GM19023 (cell line): ENCODE measurements around the gene SEPTIN10.
A peak's percentile ranks its signal among the peaks of the same experiment; 100 is the strongest.

Experiments used
- ATAC-seq: cut with Tn5 transposase; IDR thresholded peaks from one replicate; pipeline ENCODE4 v1.9.1; 2021; ENCODE audit warnings: mild to moderate bottlenecking, moderate library complexity; ENCODE audit not compliant: unreplicated experiment

The SEPTIN10 gene

DNA sequence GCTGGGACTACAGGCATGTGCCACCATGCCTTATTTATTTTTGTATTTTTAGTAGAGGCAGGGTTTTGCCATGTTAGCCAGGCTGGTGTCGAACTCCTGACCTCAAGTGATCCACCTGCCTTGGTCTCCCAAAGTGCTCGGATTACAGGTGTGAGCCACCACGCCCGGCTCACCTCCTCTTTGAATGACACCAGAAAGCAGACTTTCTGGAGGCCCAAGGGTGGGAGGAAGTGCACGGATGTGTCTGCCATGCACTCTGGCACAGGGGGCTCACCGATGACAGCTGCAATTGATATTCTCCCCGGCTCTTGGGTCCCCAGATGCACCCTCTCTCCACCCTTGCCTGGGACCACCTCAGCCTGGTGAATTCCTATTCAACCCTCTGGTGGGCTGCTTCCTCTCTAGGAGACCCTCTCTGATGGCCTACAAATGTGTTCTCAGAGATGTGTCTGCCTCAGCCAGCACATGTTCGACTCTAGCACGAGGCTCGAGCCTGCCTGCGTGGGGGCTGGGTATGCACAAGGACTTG is 87.3 kb downstream of the SEPTIN10 start:
- ATAC-seq, result no peak

DNA sequence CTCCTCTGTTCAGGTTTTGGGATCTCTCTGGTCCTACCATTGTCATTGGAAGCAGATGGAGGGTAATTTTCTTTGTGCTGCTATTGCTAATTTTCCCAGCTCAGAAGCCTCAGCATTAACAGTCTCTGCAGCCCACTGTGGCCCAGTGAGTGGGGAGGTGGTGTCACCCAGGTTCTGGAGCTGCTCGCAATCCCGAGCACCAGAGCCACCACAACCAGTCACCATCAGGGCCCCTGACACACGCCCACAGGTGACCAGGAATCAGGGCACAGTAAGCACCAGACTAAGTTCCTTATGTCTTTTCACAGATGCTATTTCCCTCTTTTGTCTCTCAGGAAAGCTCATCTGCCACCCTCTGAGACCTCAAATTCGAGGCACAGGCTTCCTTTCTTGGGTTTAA is 87.9 kb downstream of the SEPTIN10 start:
- no peak for ATAC-seq

DNA sequence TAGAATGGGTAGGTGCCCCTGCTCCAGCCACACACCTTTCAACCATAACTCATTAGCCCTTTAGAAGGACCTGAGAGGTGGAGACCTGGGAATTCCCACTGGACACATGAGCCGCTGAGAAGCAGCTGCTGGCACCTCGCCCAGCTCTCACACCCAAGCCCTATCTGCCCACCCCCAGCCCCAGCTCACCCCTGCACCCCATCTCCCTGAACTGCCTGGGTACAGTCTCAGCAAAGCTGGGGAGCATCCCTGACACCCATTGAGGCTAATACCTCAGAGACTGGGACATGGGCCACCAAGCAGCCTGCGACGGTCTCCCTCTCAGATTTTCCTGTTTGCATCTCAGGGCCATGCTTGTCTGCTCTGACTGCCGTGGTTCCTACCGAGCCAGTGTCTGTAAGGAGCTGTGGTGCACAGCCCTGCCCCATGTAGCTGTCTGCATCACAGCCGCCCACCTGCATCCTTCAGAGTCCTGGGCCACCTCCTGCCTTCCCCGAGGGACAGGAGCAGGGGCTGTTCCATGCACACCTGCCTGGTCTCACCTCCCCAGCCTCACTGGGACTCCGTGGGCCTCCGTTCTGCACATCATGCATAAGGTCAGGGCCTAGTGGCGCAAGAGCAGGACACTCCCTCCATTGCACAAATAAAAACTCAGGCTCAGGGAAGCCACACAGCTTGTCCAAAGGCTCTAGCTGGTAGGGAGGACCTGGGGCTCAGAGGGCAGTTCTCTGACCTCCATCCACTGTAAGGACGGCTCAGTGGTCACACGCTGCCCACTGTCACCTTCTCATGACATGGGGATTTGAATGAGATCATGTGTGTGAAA is 90.0 kb downstream of the SEPTIN10 start:
- no peak for ATAC-seq

DNA sequence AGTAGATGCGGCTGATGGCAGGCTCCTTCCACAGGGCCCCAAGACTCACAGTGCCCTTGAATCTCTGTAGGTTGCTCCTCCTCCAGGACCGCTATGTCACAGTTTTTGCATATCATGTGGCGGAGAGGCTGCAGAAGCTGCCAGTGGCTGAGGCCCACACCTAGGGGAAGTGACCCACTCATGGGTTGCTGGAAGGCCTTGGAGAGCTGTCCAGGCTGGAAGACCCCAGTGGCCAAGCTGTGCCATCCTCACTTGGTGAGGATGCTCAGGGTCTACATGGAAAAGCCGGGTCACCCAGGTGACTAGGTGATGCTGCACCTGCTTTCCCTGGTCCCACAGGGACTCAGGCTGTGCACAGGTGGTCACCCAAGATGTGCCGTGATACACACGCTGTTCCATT is 90.6 kb downstream of the SEPTIN10 start:
- no peak for ATAC-seq

DNA sequence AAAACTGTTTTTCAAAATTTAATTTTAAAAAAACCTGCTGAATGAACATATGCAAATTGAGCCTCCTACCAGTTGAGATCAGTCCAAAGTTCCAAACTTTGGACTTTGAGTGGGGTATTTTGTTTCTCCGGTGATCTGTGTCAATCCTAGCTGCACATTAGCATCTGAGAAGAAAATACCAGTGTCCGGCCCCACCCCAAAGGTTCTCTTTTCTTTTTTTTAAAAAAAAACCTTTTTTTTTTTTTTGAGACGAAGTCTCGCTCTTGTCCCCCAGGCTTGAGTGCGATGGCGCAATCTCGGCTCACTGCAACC is 91.7 kb downstream of the SEPTIN10 start:
- no peak for ATAC-seq

DNA sequence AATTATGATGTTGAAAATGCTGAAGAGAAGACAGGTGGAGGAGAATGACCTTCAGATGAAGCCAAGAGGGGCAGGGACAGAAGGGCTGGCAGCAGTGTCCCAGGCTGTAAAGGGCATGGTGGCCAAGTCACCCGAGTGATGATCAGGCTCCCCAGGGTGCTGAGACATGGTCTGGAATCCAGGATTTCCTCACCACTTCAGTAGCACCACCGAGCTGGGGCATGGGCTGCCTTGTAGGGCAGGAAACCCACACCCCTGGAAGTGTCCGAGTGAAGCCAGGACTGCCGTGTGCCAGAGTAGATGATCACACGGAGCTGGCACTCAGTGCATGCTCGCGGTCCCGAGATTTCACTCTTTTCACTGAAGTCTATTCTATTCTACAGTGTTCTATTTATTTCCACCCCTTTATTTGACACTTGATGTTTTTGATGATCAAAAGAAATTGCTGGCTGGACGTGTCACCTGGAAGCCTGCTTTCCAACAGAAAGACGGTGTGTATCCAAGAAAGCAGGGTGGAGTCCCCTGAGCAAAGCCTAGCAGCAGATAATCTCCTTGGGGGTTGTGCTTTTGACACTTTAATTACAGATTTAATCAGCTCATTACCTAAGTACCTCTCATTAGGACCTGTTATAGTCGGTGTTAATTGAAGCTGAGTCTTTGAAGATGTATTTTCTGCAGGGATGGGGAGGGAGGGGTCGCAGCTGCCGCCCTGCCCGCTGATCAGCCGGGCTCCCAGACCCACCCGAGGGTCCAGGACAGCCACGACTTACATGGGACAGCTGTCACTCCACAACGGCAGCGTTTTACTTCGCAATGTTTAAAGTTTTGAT is 92.3 kb downstream of the SEPTIN10 start:
- ATAC-seq, result no peak

DNA sequence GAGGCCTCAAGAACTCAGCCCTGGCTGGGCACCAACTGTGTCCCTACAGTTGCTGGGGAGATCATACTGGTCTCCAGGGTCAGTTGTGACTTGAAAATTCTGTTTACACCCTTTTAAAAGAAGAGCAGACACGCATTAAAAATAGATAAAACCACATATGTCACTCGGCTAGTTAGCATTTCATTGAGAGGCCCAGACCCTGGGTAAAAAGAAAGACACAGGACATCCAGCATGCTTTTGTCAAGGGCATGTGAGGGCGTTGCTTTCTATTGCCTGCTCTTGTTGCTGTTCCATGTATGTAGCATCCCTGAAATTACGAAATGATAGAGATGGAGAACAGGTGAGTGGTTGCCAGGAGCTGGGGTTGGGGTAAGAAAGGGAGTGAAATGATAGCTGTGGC is 94.3 kb downstream of the SEPTIN10 start:
- ATAC-seq, result no peak

DNA sequence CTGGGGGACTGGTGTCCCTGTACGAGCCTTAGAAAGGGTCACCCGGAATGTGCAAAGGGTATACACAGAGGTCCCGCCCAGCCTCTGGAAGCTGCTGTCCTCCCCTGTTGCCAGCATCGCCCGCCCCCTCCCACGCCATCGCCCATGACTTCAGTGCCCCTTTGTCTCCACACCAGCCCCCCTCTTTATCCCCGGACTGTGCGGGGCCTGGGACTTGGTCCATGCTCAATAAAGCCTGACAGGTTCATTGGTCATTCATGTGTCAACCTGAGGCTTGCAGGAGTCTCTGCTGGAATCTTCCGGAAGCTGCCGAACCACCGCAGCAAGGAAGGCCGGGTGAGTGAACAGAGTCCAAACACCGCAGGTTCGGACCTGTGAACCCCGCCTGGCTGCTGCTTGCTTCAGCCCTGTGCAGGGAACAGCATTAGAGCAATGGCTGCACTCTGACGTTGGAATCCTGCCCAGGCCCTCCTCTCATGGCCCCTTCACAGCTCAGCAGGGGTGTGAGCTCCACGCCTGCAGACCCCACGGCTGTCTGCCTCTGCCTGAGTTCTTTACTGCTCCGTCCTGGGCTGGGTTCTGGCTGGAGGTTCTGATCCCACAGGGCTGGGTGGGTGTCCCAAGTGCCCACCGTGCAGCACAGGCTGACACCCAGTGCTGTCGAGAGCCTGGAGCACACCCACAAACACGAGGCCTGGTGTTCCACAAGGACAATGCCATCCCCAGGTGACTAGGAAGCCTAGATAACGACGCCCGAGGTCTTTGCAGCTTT is 96.5 kb downstream of the SEPTIN10 start:
- ATAC-seq, result no peak

DNA sequence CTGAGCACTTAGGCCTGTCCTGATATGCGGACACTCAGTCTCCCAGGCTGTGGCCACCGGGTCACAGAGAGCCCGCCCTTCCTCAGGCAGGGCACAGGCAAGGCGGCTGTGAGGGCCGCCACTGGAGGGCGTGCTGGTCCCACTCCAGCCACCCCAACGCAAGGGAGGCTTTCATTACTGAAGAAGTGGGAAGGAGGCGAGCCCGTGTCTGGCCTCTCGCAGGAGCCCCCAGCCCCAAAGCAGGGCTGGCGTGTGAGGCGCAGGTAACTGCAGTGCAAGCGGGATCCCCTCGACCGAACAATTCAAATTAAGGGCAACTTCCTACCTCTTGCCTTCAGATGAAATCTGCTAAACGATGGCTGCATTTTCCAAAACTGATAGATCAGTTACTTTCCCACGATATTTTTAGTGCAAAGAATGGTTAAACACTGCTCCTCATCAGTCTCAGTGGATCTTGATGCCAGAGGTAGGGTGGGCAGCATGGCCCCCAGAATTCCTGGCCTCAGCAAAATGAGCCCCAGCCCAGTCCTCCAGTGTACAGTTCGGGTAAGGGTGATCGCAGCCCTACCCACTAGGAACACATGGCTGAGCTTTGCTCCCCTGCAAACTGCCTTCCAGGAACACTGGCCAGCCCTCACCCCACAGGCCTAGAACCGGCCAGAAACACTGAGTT is 97.2 kb downstream of the SEPTIN10 start:
- ATAC-seq, result no peak

DNA sequence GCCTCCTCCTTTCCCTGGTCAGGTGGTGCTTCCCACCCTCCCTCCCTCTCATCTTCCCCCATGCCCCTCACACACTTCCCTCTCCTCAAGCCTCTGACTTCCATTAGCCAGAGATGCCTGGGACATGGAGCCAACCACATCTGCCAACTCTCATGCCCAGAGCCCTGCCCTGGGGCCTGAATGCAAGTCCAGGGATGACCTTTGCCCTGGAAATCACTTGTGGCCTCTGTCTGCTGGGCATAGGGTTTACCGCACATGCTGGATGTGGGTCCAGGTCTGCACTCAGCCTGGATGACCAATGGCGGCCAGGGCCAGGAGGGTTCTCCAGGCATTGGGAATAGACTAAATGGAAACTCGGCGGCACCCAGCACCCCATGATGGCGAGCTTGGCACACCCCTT is 98.9 kb downstream of the SEPTIN10 start:
- ATAC-seq, result no peak

DNA sequence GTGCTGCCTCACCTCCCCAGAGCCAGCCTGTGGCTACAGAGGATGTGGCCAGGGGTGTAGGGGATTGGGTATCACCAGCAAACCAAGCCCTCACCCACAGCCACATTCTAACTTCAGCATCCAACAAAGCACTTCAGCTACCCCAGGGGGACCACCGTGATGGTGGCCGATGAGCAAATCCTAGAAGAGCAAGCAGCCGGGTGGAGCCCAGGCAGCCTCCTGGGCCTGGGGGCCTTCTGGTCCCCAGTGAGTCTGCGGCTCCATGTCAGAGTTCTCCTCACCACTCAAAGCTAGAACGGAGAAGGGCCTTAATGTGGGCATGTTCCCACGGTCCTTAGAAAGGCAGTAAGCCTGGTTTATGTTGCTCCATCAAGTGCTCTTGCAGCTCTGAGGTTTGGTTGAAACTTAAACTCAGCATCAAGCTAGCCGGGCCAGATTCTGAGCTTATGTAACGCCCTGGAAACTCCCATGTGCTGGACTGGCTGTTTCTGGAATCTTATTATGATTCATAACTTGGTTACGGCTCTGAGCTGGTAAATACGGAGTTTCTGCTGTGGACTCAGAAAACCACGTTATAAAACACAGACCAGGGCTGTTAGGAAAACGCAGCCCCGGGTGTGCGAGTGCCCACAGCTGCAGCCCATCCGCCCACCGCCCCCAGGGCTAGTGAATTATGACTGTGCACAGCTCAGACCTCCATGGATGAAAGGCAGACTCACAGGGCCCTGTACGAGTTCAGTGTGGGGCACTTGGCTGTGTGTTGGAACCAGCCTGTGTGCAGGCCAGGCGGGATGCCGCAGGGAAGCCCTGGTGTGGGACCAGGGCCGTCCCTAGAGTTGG is 99.8 kb downstream of the SEPTIN10 start:
- peak; percentile 71 for ATAC-seq

DNA sequence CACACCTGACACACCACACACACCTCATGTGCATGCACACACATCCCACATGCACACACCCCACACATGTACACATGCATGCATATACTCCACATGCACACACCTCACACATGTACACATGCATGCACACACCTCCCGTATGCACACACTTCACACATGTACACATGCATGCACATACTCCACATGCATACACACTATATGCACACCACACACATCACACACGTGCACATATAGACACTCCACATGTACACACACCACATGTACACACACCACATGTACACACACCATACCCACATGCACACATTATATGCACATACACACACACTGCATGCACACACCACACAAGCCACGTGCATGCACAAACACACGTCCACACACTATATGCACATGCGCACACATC is 100.5 kb downstream of the SEPTIN10 start:
- ATAC-seq, result no peak

DNA sequence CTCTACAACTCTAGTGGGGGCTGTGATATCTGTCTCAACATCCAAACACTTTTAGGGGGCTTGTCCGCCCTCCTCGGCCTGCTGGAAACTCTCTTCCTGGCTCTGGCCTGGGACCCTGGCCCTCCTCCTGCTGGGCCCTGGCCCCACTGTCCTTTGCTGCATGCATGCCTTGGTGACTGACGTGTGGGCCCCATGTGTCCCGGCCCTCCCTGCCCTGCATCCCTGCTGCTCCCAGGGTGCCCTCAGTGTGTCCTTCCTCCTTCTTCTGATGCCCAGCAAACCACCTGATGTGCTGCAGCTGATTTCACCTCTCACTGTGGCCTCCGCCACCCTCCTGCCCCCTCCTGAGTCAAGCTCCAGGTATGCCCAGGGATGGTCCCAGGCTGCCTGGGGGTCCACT is 101.7 kb downstream of the SEPTIN10 start:
- ATAC-seq, result no peak

DNA sequence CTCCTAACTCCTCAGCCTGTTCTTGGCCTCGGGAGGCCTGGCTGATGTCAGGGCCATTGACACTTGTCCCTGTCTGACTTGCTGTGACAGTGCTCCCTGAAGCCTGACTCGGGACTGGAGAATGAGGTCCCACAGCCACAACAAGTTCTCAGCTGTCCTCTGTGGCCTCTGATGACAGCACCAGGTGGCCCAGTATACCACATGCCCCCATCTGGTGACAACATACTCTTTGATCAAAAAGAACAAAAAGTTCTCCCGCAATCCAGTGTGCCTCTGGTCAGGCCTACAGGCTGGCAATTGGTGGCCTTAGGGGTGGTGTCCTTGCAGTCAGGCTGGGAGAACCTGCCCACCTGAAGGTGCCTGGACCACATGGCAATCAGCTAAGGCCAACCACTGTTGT is 102.6 kb downstream of the SEPTIN10 start:
- ATAC-seq, result no peak

DNA sequence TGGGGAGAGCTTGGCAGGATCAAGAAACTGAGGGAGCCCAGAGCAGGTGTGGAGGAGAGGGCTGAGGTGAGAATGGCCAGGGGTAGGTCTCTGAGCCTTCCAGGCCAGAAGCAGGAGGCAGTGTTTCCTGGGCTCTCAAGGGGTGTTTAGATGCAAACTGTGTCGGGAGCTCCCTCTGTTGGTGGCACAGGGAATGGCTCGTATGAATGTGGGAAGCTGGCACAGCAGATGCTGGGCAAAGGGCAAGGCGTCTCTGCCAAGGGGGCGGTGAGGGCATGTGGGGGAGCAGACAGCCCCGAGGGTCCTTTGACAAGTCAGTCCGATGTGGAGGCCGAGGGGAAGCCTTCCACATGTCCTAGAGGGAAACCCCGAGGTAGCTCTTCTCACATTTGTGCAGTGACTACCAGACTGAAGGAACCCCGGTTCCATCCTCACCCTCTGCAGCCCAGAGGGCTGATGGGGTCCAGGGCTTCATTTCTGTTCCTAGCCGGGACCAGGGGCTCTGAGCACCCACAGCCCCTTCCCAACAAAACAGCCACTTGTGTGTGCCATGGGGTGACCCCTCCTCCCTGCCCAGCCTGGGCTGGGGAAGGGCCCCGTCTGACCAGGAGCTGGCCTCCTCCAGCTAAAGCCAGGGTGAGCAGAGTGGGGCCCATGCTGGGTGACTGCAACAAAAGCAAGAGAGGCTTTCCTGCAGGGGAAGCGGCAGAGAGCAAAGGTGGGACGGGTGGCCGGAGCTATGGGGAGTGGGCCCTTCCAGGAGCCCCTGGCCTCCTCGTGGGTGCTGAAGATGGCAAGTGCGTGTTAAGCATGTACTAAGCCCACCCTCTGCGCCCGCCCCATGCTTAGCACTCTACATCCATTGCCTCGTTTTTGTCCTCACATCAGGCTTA is 103.4 kb downstream of the SEPTIN10 start:
- peak; percentile 29 for ATAC-seq

DNA sequence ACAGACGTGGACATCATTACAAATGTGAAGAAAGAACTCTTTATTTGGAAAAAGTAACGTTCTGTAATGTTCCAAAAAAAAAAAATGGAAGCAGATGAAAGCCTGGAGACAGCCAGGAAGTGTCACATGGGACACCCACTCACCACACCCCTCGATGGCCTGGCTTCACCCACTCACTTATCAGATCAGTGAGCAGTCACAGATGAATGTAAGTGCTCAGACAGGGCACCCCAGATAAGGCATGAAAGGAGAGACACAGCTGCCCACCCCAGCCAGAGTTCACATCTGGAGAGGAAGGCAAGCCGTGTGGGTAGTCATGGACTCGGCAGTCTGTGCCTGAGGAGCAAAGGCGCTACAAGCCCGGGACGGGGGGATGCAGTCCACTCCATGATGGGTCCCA is 105.2 kb downstream of the SEPTIN10 start:
- ATAC-seq, result no peak

DNA sequence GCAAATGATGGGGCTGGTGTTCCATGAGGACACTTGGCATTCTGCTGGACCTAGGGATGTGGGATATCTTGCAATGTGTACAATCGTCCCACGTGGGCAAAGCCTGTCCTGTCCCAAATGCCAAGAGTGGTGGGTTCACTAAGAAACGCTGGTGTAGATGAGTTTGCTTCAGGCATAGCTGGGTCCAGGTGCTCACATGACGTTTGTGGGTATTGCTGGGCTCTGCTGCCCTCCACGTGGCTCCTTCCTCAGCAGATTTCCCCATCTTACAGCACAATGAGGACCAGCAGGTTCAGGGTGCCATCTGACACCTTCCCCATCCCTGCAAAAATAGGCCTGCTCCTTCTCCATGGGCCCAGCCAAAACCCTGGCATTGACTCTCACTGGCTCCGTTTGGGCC is 105.9 kb downstream of the SEPTIN10 start:
- ATAC-seq, result no peak

DNA sequence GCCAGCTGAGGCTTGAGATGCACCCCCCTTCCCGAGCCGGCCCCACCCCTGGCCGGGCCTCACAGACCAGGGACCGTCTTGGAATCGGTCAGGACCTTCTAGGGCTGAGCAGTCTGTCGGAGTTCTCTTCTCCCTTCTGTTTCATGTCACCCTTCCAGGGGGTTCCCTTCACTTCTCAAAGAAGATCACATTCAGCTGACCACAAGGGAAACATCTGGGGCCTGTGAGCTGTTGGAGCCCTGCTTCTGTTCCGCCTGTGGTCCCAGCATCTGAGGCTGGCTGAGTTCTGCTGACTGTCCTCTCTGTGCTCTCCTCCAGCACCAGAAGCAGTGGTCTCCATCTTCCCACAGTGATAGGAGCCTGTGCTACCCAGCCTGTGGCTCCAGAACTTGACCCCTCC is 106.5 kb downstream of the SEPTIN10 start:
- ATAC-seq, result no peak

DNA sequence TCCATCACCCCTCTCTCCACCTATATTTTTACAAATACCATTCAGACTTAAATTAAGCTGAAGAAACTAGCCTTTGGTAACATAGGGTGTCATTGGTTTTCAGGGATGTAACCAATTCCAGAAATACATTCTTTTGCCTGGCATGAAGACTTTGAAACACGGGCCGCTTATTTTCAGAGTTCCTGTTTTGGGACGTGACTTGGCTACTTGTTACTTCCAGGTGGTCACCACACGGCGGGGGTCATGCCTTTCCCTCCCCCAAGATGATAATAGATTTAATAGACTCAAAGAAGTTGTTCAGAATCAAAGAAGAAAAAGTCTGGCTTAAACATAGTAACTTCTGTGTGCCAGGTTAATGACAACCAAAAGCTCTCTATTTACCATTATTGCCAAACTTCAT is 110.6 kb downstream of the SEPTIN10 start:
- ATAC-seq, result no peak
